K562 (cell line): Measurements from ENCODE around the gene PLEKHH3. TPM values are rescaled to one million over a fixed set of nuclear protein-coding genes. Genes with fewer than 3 reads are reported as not detected.

Source experiments
- ATF7 ChIP-seq: fragments of 450-650 bp; IDR thresholded peaks from 2 replicates; pipeline ENCODE4 v1.7.1; 2014; ENCODE audit warnings: mild to moderate bottlenecking, moderate library complexity
- CHCHD3 ChIP-seq: fragments of 250-450 bp; sonication (Bioruptor Pico); IDR thresholded peaks from 2 replicates; pipeline ENCODE4 v2.1.2; 2022; ENCODE audit warnings: mild to moderate bottlenecking
- CHD4 ChIP-seq: fragments of 200-600 bp; sonication (generic); IDR thresholded peaks from 3 replicates; pipeline ENCODE4 v1.6.1; 2012; ENCODE audit warnings: low read depth, mild to moderate bottlenecking, mixed read lengths, low read length, inconsistent platforms; ENCODE audit not compliant: insufficient read depth, insufficient replicate concordance, poor library complexity, severe bottlenecking
- FOXA1 ChIP-seq: fragments of 450-650 bp; IDR thresholded peaks from 2 replicates; pipeline ENCODE4 v1.6.1; 2016; ENCODE audit warnings: mild to moderate bottlenecking, borderline replicate concordance
- FOXK2 ChIP-seq, 2 experiments: fragments of 450-650 bp; IDR thresholded peaks in 1 of 2; conservative IDR thresholded peaks in 1 of 2; 2 replicates each; pipeline ENCODE4 v1.6.1; 2016; ENCODE audit warnings: low read depth in 2 of 2, mild to moderate bottlenecking in 1 of 2
- HDAC8 ChIP-seq: fragments of 450-650 bp; IDR thresholded peaks from 2 replicates; pipeline ENCODE4 v1.6.1; 2016; ENCODE audit warnings: mild to moderate bottlenecking, missing genetic modification characterization, moderate library complexity, missing compliant biosample characterization
- LEF1 ChIP-seq: fragments of 450-650 bp; IDR thresholded peaks from 2 replicates; pipeline ENCODE4 v1.6.1; 2016; ENCODE audit warnings: mild to moderate bottlenecking
- MYBL2 ChIP-seq, 2 experiments: fragments of 450-650 bp in 1 of 2; sonication (generic) in 1 of 2; formaldehyde crosslinking in 1 of 2; IDR thresholded peaks; 2 replicates each; pipeline versions ENCODE4 v1.6.1 to v1.8.1; 2017 to 2022; ENCODE audit warnings: borderline replicate concordance in 1 of 2, inconsistent platforms in 1 of 2, low read depth in 1 of 2, mild to moderate bottlenecking in 1 of 2, missing genetic modification reagents in 1 of 2, moderate library complexity in 1 of 2
- NFATC3 ChIP-seq: fragments of 450-650 bp; IDR thresholded peaks from 2 replicates; pipeline ENCODE4 v1.6.1; 2017; ENCODE audit warnings: mild to moderate bottlenecking
- NFIC ChIP-seq: fragments of 450-650 bp; IDR thresholded peaks from 2 replicates; pipeline ENCODE4 v1.6.1; 2017; ENCODE audit warnings: mild to moderate bottlenecking, inconsistent platforms
- NRF1 ChIP-seq, 2 experiments: fragments of 450-650 bp; IDR thresholded peaks in 1 of 2; conservative IDR thresholded peaks in 1 of 2; 2 replicates each; pipeline ENCODE4 v1.6.1; 2014; ENCODE audit warnings: mild to moderate bottlenecking in 2 of 2
- PTRF ChIP-seq: fragments of 450-650 bp; IDR thresholded peaks from 2 replicates; pipeline ENCODE4 v1.6.1; 2016; ENCODE audit warnings: mild to moderate bottlenecking, missing genetic modification characterization, missing compliant biosample characterization
- SIX5 ChIP-seq, 2 experiments: IDR thresholded peaks; 2 replicates each; pipeline ENCODE4 v1.6.1; 2011; ENCODE audit warnings: low read length in 2 of 2, borderline replicate concordance in 1 of 2, low read depth in 1 of 2, mild to moderate bottlenecking in 1 of 2, moderate library complexity in 1 of 2; ENCODE audit not compliant: insufficient read depth in 1 of 2
- SMAD4 ChIP-seq: fragments of 250-450 bp; sonication (Bioruptor Pico); conservative IDR thresholded peaks from 2 replicates; pipeline ENCODE4 v1.8.0; 2021; ENCODE audit warnings: inconsistent platforms, mild to moderate bottlenecking, moderate library complexity
- SRSF1 ChIP-seq: fragments of 200-400 bp; formaldehyde crosslinking; IDR thresholded peaks from 2 replicates; pipeline ENCODE4 v1.6.1; 2017; ENCODE audit warnings: mild to moderate bottlenecking, low read depth, low read length, moderate library complexity
- STAT5A ChIP-seq: IDR thresholded peaks from 2 replicates; pipeline ENCODE4 v1.6.1; 2012; ENCODE audit warnings: low read length, inconsistent platforms, borderline replicate concordance
- ZBED1 ChIP-seq: IDR thresholded peaks from 2 replicates; pipeline ENCODE4 v1.6.1; 2014
- ZNF282 ChIP-seq: sonication (generic); formaldehyde crosslinking; IDR thresholded peaks from 2 replicates; pipeline ENCODE4 v1.8.1; 2023; ENCODE audit warnings: missing genetic modification reagents
- ZNF644 ChIP-seq: fragments of 200-800 bp; sonication (Bioruptor generic); IDR thresholded peaks from 2 replicates; pipeline ENCODE4 v1.6.1; 2016; ENCODE audit warnings: low read depth, missing genetic modification characterization, missing compliant biosample characterization
- ZNF766 ChIP-seq: fragments of 200-800 bp; sonication (Bioruptor generic); conservative IDR thresholded peaks from 2 replicates; pipeline ENCODE4 v1.6.1; 2016; ENCODE audit warnings: missing genetic modification characterization, missing compliant biosample characterization
- ZSCAN29 ChIP-seq: fragments of 450-650 bp; IDR thresholded peaks from 2 replicates; pipeline ENCODE4 v1.6.1; 2017
- polyA plus RNA-seq, 8 experiments: library from polyadenylated mRNA; depleted of rRNA in 4 of 8; stranded (reverse) in 5 of 8; unstranded in 3 of 8; fragments of >200 nt; fragmentation: Nextera tagmentation in 2 of 8; fragmentation: Illumina TruSeq in 1 of 8; extraction: Ambion mirVana in 2 of 8; extraction: Trizol in 1 of 8; gene quantifications; 2 replicates each; pipeline versions ENCODE4 v1.2.1 to v1.2.3, GENCODE V29; 2011 to 2014; ENCODE audit warnings: inconsistent platforms in 1 of 8, missing spikeins in 1 of 8
- total RNA-seq, 7 experiments: library from RNA; depleted of rRNA in 6 of 7; stranded (reverse); fragments of >200 nt in 6 of 7; fragmentation: Illumina TruSeq in 2 of 7; extraction: Trizol in 2 of 7; gene quantifications; 2 replicates each; pipeline versions ENCODE4 v1.2.1 to v1.2.3, GENCODE V29; 2011 to 2021; ENCODE audit warnings: low replicate concordance in 1 of 7
- TF ChIP-seq, protein P1 (sequence below): fragments of 450-650 bp; IDR thresholded peaks from 2 replicates; pipeline ENCODE4 v1.6.1; 2017; ENCODE audit warnings: antibody characterized with exemption
- TF ChIP-seq, protein P2 (sequence below): fragments of 200-800 bp; sonication (Bioruptor generic); IDR thresholded peaks from 2 replicates; pipeline ENCODE4 v1.6.1; 2017; ENCODE audit warnings: missing genetic modification characterization, missing compliant biosample characterization
- TF ChIP-seq, protein P3 (sequence below), 2 experiments: fragments of 450-650 bp in 1 of 2; sonication (generic) in 1 of 2; formaldehyde crosslinking in 1 of 2; IDR thresholded peaks in 1 of 2; conservative IDR thresholded peaks in 1 of 2; 2 replicates each; pipeline versions ENCODE4 v1.6.1 to v1.8.1; 2016 to 2023; ENCODE audit warnings: mild to moderate bottlenecking in 2 of 2, moderate library complexity in 2 of 2, inconsistent platforms in 1 of 2, missing genetic modification reagents in 1 of 2

PLEKHH3 gene
- total and polyA plus RNA-seq, 9 of the 15 experiments (the other 6 are each of a cell fraction or from before 2014, with no cell fraction given) = 0.58 to 34.5 (median 5.0) TPM

DNA sequence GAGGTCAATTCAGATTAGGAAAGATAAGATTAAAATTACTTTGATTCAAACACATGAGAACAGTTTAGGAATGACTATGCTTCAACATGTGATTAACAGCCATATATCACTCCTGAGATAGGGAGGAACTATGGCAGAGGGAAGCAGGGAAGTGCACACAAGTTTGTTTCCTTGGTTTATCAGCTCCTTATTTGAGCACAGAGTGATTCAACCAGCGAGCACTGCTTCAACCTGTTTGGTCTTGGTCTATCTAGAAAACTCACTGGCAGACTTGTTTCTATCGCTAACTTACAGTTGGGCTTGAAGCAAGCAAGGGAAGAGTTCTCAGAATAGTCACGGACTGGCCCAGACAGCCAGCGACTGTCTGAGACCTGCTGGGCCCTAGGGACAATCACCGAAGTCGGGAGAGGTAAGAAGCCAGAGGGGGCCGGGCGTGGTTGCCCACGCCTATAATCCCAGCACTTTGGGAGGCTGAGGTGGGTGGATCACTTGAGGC lies 43.8 kb downstream of the PLEKHH3 start (continued):
- TF ChIP-seq, protein P1, sequence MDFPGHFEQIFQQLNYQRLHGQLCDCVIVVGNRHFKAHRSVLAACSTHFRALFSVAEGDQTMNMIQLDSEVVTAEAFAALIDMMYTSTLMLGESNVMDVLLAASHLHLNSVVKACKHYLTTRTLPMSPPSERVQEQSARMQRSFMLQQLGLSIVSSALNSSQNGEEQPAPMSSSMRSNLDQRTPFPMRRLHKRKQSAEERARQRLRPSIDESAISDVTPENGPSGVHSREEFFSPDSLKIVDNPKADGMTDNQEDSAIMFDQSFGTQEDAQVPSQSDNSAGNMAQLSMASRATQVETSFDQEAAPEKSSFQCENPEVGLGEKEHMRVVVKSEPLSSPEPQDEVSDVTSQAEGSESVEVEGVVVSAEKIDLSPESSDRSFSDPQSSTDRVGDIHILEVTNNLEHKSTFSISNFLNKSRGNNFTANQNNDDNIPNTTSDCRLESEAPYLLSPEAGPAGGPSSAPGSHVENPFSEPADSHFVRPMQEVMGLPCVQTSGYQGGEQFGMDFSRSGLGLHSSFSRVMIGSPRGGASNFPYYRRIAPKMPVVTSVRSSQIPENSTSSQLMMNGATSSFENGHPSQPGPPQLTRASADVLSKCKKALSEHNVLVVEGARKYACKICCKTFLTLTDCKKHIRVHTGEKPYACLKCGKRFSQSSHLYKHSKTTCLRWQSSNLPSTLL = no peak
- TF ChIP-seq NFATC3 (no peak), LEF1 (peak; percentile 83; the same call in 1 of the 2 replicates), ATF7 (peak; percentile 67; the same call in 1 of the 2 replicates), FOXA1 (no peak), FOXK2 (conservative IDR thresholded peaks at IDR 0.05 in 1 of 2, IDR thresholded peaks at IDR 0.05 in 1 of 2; ENCODE audit: low read depth in 2 of 2) (peak; percentile 41 to 62; a peak in 2 of 4 replicates), ZNF766 (CRISPR knock-in tag) (peak; percentile 70; the same call in 1 of the 2 replicates), ZSCAN29 (no peak), SMAD4 (CRISPR knock-in tag) (peak; percentile 87), SIX5 (IDR thresholded peaks at IDR 0.05; ENCODE audit: borderline replicate concordance in 1 of 2, insufficient read depth in 1 of 2, low read depth in 1 of 2, low read length in 2 of 2) (no peak), HDAC8 (tag) (no peak), CHD4 (no peak), MYBL2 (IDR thresholded peaks at IDR 0.05; ENCODE audit: low read depth) (no peak), MYBL2 (CRISPR knock-in tag; IDR thresholded peaks at IDR 0.05; ENCODE audit: borderline replicate concordance) (no peak), ZNF282 (CRISPR knock-in tag) (no peak), STAT5A (peak; percentile 86), PTRF (tag) (no peak), SRSF1 (no peak), CHCHD3 (CRISPR knock-in tag) (no peak), NRF1 (conservative IDR thresholded peaks at IDR 0.05 in 1 of 2, IDR thresholded peaks at IDR 0.05 in 1 of 2) (peak in 1 of 2 experiments; percentile 31; a peak in 2 of 4 replicates), ZBED1 (peak; percentile 91; the same call in 1 of the 2 replicates), NFIC (peak; percentile 73), ZNF644 (no peak)
- TF ChIP-seq, protein P2, sequence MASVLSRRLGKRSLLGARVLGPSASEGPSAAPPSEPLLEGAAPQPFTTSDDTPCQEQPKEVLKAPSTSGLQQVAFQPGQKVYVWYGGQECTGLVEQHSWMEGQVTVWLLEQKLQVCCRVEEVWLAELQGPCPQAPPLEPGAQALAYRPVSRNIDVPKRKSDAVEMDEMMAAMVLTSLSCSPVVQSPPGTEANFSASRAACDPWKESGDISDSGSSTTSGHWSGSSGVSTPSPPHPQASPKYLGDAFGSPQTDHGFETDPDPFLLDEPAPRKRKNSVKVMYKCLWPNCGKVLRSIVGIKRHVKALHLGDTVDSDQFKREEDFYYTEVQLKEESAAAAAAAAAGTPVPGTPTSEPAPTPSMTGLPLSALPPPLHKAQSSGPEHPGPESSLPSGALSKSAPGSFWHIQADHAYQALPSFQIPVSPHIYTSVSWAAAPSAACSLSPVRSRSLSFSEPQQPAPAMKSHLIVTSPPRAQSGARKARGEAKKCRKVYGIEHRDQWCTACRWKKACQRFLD = no peak
- TF ChIP-seq, protein P3, sequence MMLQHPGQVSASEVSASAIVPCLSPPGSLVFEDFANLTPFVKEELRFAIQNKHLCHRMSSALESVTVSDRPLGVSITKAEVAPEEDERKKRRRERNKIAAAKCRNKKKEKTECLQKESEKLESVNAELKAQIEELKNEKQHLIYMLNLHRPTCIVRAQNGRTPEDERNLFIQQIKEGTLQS (IDR thresholded peaks at IDR 0.05) = peak; percentile 33; the same call in 1 of the 2 replicates
- TF ChIP-seq, protein P3 (CRISPR knock-in tag; conservative IDR thresholded peaks at IDR 0.05) = no peak
